Bronchial epithelial cell (primary cell): ENCODE measurements around the gene TCTA. TPM values are rescaled to one million over a fixed set of nuclear protein-coding genes. Genes with fewer than 3 reads are reported as not detected.
A peak's percentile ranks its signal among the peaks of the same experiment; 100 is the strongest.

Source experiments
- DNase-seq: peaks from one replicate; pipeline ENCODE4 v3.0.0-alpha.2; 2010; ENCODE audit warnings: low read depth
- FAIRE-seq: peaks from 2 replicates; lab custom pipeline; 2011; peaks lifted over from hg19 to GRCh38; lab: Jason Lieb, UNC
- H3K27me3 ChIP-seq: 2 replicates; pipeline ENCODE4 v1.5.1; 2011; ENCODE audit warnings: low read length; ENCODE audit not compliant: control insufficient read depth, insufficient read depth
- H3K36me3 ChIP-seq: 2 replicates; pipeline ENCODE4 v1.5.1; 2011; ENCODE audit warnings: low read length; ENCODE audit not compliant: control insufficient read depth, insufficient read depth
- H3K4me3 ChIP-seq: 2 replicates; pipeline ENCODE4 v1.5.1; 2011; ENCODE audit warnings: mild to moderate bottlenecking, low read depth, low read length, control low read depth
- CTCF ChIP-seq: IDR thresholded peaks from 2 replicates; pipeline ENCODE4 v1.5.1; 2011; ENCODE audit warnings: mild to moderate bottlenecking, moderate library complexity, low read length, control low read depth, inconsistent platforms; ENCODE audit not compliant: insufficient read depth, severe bottlenecking
- total RNA-seq: library from RNA; depleted of rRNA; stranded (reverse); fragments of >200 nt; gene quantifications from 2 replicates; pipeline ENCODE4 v1.2.1, GENCODE V29; 2014

TCTA gene
- total RNA-seq, 1 donor from 2014 or later, result 4.5 TPM

- no peaks in the 10 kb centered on the region for H3K27me3 ChIP-seq
- no peak overlapping the region for H3K4me3 ChIP-seq
- no peak for DNase-seq
- no peak for FAIRE-seq
- H3K36me3 ChIP-seq, result no peaks in the 10 kb centered on the region
- TF ChIP-seq CTCF, result no peak
Measured at GRCh38 chr3:49460188-49460890, 48.1 kb downstream of the TCTA start.

- Histone ChIP-seq H3K27me3 (no peaks in the 10 kb centered on the region), H3K4me3 (no peak overlapping the region), H3K36me3 (no peaks in the 10 kb centered on the region)
- peak; percentile 55 for FAIRE-seq
- DNase-seq, result no peak
- no peak for TF ChIP-seq CTCF
Measured at GRCh38 chr3:49460956-49461355, 48.7 kb downstream of the TCTA start.

GRCh38 chr3:49461443-49462171 is 49.4 kb downstream of the TCTA start:
- H3K36me3 ChIP-seq, result no peaks in the 10 kb centered on the region
- DNase-seq (peak; percentile 33), FAIRE-seq (peak; percentile 13)
- TF ChIP-seq CTCF, result no peak
- H3K27me3 ChIP-seq, result no peaks in the 10 kb centered on the region
- no peak overlapping the region for H3K4me3 ChIP-seq

GRCh38 chr3:49462222-49462621 is 50.0 kb downstream of the TCTA start:
- no peak overlapping the region for H3K4me3 ChIP-seq
- FAIRE-seq (no peak), DNase-seq (peak; percentile 58)
- TF ChIP-seq CTCF, result no peak
- no peaks in the 10 kb centered on the region for H3K36me3 ChIP-seq
- no peaks in the 10 kb centered on the region for H3K27me3 ChIP-seq

GRCh38 chr3:49465270-49466034 is 53.2 kb downstream of the TCTA start:
- no peaks in the 10 kb centered on the region for H3K27me3 ChIP-seq
- no peak overlapping the region for H3K4me3 ChIP-seq
- no peak for DNase-seq
- FAIRE-seq, result no peak
- no peaks in the 10 kb centered on the region for H3K36me3 ChIP-seq
- TF ChIP-seq CTCF, result no peak

Other genes starting within 250 kb of the TCTA start
- gene CCDC71, start 246.1 kb upstream of the TCTA start, total RNA-seq, result 19.1 and 19.5 TPM in 2 replicates
- 37.9 and 95.5 TPM in 2 replicates for gene KLHDC8B, start 240.8 kb upstream of the TCTA start, total RNA-seq
- gene C3orf62, start 135.2 kb upstream of the TCTA start, total RNA-seq, result 0.79 and 1.8 TPM in 2 replicates
- 25.5 and 28.5 TPM in 2 replicates for gene USP4, start 72.4 kb upstream of the TCTA start, total RNA-seq
- gene GPX1, start 54.1 kb upstream of the TCTA start, total RNA-seq, result 533 and 633 TPM in 2 replicates
- gene RHOA, start 447 bp upstream of the TCTA start, total RNA-seq, result 300 and 621 TPM in 2 replicates
- 0.79 and 2.2 TPM in 2 replicates for gene AMT, start 10.1 kb downstream of the TCTA start, total RNA-seq
- gene NICN1, start 16.9 kb downstream of the TCTA start, total RNA-seq, result 1.3 and 3.3 TPM in 2 replicates
- gene DAG1, start 57.8 kb downstream of the TCTA start, total RNA-seq, result 20.3 and 26.9 TPM in 2 replicates
- gene BSN, start 142.1 kb downstream of the TCTA start, total RNA-seq, result under 0.01 TPM in 1 of 2 replicates, not detected in the other